PFSK-1 (cell line): ENCODE data around the gene DGKZ.

Source experiments
- FOXP2 ChIP-seq: optimal IDR thresholded peaks from 2 replicates; pipeline ENCODE3; 2011; ENCODE audit warnings: borderline replicate concordance, control low read depth, inconsistent platforms; ENCODE audit not compliant: insufficient read depth; ENCODE audit errors: extremely low read length, extremely low read depth
- POLR2AphosphoS5 ChIP-seq: IDR thresholded peaks from 2 replicates; pipeline ENCODE4 v1.6.1; 2012; ENCODE audit warnings: low read depth, mild to moderate bottlenecking, control low read depth, low read length, moderate library complexity
- REST ChIP-seq, 2 experiments: IDR thresholded peaks; 2 replicates each; pipeline versions ENCODE4 v1.6.1 to v1.8.0; 2011 to 2012; ENCODE audit warnings: low read depth in 2 of 2, low read length in 2 of 2, control low read depth in 1 of 2, inconsistent platforms in 1 of 2, mild to moderate bottlenecking in 1 of 2, moderate library complexity in 1 of 2; ENCODE audit not compliant: insufficient read depth in 1 of 2
- SIN3A ChIP-seq: IDR thresholded peaks from 2 replicates; pipeline ENCODE4 v1.6.1; 2012; ENCODE audit warnings: mild to moderate bottlenecking, low read length, moderate library complexity, borderline replicate concordance; ENCODE audit not compliant: insufficient read depth
- TAF1 ChIP-seq: IDR thresholded peaks from 2 replicates; pipeline ENCODE4 v1.6.1; 2012; ENCODE audit warnings: low read length, control low read depth, borderline replicate concordance; ENCODE audit not compliant: insufficient read depth

GRCh38 chr11:46341454-46341853 is 5.8 kb upstream of the DGKZ start:
- TF ChIP-seq REST (IDR thresholded peaks at IDR 0.05; ENCODE audit: insufficient read depth in 1 of 2, low read depth in 2 of 2, low read length in 2 of 2) (no peak), SIN3A (no peak), POLR2AphosphoS5 (no peak), FOXP2 (no peak), TAF1 (no peak)
